Measurements from ENCODE around the gene GDAP2.
"Not testable (repeated sequence)": the region's sequence is repeated elsewhere in the genome, so short reads cannot be mapped to it uniquely, and the experiment has no call there.

Gene GDAP2, protein sequence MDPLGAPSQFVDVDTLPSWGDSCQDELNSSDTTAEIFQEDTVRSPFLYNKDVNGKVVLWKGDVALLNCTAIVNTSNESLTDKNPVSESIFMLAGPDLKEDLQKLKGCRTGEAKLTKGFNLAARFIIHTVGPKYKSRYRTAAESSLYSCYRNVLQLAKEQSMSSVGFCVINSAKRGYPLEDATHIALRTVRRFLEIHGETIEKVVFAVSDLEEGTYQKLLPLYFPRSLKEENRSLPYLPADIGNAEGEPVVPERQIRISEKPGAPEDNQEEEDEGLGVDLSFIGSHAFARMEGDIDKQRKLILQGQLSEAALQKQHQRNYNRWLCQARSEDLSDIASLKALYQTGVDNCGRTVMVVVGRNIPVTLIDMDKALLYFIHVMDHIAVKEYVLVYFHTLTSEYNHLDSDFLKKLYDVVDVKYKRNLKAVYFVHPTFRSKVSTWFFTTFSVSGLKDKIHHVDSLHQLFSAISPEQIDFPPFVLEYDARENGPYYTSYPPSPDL

DNA sequence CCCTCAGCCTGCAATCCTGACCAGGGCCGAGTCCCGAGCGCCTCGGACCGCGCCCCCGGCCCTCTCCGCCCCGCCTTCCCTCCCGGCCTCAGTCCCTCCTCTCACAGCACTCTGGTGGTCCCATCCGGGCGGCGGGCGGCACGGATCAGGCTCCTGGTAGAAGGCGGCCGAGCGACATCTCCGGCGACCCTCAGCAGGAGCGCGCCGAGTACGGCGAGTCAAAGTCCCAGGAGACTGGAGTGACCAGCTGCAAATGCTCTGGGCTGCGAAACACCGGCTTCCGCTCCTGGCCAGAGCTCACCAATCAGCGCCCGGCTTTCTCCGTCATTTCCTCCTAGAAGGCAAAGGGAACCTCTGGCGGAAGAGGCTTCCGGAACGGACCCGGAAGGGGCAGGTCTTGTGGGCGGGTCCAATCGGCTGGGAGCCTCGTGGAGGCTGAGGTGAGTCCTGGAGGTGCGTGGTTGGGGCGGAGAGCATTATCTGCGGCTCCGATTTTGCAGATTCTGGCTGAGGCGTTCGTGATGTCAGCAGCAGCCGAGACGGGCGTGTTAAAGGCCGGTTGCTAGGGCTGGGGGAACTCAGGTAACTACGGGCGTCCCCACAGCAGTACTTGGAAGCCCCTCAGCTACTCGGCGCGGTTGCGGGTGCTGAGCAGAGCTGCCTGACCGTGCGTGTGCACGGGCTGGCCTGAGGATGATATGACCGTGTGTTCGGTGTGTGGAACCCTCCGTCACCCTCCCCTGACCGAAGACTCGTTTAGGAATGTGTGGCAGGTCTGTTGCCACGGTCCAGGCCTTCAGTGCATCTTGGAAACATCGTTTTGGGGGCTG is at the start of gene GDAP2, which contains the start of gene WDR3:
Gene GDAP2 (minus strand): TSS at position 279 of the 830 bp plus-strand sequence. CDS start 9,264 bp downstream, outside the sequence.
Gene WDR3 (plus strand): TSS at position 397 of the 830 bp plus-strand sequence. CDS start 3,581 bp downstream, outside the sequence.
- peak; percentile 87 to 92 for DNase-seq (ENCODE audit: low read depth in 1 of 2, low spot score in 1 of 2)

DNA sequence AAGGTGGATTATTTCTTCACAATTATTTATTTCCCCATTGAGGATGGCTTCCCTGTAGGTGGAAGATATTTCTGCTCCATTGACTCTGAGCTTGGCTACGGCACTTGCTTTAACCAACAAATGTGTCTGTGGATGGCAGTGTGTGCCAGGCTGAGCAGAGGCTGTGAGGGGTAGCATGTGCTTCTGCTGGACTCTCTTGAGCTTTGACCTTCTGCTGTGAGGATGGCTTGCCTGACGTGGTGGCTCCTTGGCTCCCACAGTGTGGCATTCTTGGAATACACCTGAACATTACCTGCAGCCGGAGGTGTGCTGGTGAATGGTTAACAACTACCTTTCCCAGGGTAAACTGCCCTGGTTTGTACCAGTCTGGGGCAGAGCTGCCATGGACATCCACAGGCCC is 47.0 kb upstream of the GDAP2 start:
- DNase-seq (ENCODE audit: low read depth in 1 of 2, low spot score in 1 of 2): no peak

DNA sequence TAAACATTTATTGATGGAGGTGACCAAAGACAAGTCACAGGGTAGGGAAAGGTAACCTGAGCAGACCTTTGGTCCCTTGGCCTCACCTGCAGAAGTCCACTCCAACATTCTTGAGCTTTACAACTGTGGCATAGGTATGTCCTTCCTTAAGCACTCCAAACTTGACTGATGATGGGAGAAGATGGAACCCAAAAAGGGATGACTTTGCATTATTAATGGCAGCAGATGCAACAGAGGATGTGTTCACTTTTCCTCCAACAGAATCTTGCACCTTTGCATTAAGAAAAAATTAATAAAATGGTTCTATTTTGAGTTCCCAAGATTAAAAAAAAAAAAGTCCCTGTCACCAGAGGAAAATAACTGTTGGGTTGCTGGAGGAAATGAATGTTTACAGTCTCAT is 42.4 kb upstream of the GDAP2 start:
- no peak for DNase-seq (ENCODE audit: low read depth in 1 of 2, low spot score in 1 of 2)

DNA sequence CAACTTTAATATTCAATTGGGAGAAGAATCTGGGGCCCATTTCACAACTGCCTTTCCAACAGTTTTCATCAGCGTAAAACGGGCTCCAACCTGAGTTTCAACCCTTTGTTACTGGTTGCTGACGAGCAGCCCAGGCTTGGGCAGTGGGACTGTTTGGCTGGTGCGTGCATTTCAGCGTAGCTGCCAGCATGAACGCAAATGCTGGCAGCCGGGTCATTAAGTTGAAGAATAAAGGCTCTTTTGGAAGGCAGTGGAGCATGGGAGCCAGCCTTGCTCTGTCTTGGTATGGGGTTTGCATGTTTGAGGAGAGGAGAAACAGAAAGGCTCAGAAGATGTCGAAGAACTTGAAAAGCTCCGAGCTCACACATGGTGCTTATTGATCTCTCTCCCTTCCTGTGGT is 40.8 kb upstream of the GDAP2 start:
- no peak for DNase-seq (ENCODE audit: low read depth in 1 of 2, low spot score in 1 of 2)

DNA sequence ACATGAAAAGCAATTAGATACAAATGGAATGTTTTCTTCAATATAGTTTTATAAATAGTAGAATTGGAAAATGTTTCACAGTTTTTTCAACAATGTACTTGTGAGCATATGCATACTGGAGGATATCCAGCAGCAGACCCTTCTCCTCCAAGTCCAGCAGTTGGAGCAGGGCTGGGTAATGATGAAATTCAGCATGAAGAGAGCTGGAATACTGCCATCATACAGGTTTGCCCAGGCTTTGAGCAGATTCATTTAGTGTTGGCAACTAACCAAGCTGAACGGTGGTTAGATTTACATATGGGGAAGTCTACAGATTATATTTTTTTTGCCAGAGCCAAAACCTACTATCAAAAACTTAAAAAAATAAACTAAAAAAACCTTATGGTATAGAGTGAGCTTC is 38.5 kb upstream of the GDAP2 start:
- no peak for DNase-seq (ENCODE audit: low read depth in 1 of 2, low spot score in 1 of 2)

DNA sequence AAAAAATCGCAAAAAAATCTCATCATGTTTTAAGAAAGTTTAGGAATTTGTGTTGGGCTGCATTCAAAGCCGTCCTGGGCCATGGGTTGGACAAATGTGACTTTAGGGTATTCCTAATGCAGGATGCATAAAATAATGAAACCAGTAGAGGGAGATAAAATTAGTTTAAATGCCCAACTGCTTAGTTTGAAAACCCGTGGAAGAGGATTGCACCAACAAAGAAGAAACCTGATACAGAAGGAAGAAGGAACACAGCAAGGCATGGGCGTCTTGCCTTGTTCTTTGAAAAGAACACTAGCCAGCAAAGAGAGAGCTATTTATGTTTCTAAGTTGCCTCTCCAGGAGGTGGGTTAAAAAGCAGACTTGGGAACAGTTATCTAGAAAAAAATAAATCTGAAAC is 38.1 kb upstream of the GDAP2 start:
- no peak for DNase-seq (ENCODE audit: low read depth in 1 of 2, low spot score in 1 of 2)

DNA sequence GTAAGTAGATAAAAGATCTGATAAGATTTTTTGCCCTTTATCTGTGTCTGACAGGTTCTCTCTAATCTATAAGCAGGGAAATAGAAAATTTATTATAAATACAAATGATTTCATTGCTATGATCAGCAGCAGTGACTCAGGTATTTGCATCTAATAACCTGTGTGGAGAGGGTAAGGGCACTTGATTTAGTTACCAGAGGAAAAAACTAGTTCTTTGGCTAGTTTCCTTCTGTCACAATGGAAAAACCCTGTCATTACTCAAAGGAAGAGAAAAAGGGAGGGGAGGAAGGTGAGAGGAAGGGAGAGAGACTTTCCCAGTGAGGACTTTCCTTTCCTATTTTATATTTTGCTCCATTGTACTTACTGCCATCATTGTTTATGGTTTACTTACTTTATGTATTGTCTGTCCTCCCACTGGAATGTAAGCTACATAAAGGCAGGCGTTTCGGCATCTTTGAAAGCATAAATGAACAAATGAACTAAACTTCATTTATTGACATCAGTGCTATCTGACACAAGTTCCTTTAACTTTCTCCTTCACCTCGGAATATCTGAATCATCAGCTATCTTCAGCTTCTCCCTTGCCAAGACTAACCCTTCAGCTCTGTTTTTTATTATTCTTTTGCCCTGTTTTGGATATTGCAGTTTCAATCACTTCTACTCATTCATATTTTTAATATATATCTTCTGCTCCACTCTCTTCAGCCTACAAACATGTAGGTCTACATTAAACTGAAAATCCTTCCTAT is 35.0 kb upstream of the GDAP2 start:
- no peak for DNase-seq (ENCODE audit: low read depth in 1 of 2, low spot score in 1 of 2)

DNA sequence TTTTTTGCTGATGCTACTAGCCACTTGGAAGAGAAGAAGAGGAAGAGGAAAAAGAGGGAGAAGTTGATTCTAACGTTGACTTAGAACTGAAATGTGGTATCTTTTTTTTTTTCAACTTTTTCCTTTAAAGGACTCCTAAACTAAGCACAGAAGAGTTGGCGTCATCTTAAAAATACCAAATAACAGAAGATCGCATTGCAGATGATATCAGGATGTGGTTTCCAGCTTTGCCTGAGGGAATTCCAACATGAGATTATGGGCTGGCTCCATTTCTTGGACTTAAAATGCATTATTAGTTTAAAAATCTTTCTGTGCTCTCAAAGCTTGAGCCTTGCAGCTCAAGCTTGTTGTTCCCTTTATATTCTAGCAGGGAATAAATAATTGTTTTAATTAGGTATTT is 29.9 kb upstream of the GDAP2 start:
- DNase-seq (ENCODE audit: low read depth in 1 of 2, low spot score in 1 of 2): no peak

DNA sequence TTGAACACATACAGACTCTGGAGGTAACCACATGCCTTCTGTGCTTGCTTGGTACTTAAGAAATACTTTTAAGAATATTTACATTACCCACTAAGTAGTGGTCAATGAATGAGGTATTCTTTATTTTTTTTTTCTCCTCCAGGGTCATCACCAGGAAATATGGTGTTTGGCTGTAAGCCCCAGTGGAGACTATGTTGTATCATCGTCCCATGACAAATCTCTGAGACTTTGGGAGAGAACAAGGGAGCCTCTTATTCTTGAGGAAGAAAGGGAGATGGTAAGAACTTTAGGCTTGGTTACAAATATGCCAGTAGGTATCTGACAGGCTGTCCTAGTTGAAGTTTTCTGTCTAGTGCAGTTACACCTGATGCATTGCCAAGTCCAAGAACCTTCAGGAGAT is 23.0 kb upstream of the GDAP2 start:
- no peak for DNase-seq (ENCODE audit: low read depth in 1 of 2, low spot score in 1 of 2)

DNA sequence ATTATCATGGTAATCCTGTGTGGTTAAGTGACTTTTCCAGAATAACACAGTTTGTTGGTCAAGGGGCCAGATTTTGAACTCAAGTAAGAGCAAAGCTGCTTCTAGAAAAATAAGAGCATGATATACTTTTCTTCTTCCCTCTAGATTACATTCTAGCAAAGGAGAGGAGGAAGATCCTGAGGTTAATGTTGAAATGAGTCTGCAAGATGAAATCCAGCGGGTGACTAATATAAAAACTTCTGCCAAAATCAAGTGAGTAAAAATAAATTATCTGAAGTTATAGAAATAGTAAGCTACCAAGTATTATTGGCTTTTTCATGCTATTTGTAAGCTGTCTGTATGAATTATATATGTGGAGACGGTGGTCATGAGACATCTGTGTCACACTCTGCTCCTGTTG is 12.9 kb upstream of the GDAP2 start:
- DNase-seq (ENCODE audit: low read depth in 1 of 2, low spot score in 1 of 2): no peak

DNA sequence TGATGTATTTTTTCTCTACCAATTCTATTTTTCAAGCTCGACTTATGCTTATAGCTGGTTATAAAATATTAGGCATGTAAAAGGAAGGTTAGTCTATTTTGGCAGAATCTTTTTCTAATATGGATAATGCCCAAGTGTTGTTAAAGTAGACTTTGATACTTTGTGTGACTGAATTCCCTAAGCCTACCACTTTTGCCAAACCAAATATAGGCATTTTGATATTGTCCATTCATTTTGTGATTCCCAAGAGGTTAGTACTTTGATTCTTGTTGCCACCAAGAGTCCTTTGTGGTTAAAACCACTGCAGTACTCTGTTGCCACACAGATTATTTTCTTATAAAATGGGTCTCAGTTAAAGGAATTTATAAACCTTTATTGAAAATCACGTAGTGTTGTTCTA is 4.3 kb upstream of the GDAP2 start:
- DNase-seq (ENCODE audit: low read depth in 1 of 2, low spot score in 1 of 2): no peak

DNA sequence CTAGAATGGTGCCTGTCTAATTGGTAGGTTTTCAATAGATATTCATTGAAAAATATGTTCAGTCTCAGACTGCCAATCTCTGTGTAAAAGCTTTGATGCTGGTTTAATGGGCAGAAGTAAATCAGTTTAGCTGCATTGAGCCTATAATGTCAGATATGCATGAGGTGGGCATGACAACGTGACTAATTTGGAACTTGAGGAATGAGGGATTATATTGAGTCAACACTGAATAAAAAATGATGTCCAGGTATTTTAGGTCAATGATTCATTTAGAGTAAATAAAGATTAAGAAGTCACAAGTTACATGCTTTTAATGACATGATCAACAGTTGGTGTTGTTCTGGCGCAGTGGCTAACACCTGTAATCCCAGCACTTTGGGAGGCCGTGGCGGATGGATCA is 3.2 kb upstream of the GDAP2 start:
- no peak for DNase-seq (ENCODE audit: low read depth in 1 of 2, low spot score in 1 of 2)

DNA sequence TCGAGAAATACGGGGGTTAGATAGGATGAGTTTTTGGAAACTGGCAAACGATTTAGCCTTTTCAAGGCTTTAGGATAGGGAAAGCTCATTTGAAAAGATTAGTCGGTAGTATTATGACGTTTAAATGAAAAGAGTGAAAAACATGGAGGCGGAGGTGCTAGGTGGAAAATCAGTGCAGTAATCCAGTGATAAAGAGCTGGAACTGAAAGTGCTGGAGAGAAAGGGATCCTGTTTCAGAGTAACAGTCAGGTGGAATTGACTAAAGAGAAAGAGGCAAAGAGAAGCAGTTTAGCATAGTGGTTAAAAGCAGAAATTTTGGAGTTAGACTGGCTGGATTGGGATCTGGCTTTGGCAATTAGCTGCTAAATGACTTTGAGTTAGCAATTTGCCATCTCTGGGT is 1.1 kb upstream of the GDAP2 start:
- DNase-seq (ENCODE audit: low read depth in 1 of 2, low spot score in 1 of 2): no peak

DNA sequence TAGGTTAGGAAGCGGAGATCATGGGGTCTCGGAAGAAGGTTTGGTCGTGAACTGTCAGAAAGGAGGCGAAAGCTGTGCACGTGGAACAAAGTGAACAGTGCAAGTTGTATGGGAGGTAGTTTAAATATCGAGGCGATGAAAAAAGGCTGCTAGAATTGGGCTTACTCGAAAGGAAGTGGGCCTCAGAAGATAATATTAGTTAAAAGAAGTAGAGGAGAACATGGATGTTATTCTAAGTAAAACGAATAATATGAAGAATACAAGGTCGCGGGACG is 689 bp upstream of the GDAP2 start:
- DNase-seq (ENCODE audit: low read depth in 1 of 2, low spot score in 1 of 2): peak in 1 of 2 donors; percentile 1

DNA sequence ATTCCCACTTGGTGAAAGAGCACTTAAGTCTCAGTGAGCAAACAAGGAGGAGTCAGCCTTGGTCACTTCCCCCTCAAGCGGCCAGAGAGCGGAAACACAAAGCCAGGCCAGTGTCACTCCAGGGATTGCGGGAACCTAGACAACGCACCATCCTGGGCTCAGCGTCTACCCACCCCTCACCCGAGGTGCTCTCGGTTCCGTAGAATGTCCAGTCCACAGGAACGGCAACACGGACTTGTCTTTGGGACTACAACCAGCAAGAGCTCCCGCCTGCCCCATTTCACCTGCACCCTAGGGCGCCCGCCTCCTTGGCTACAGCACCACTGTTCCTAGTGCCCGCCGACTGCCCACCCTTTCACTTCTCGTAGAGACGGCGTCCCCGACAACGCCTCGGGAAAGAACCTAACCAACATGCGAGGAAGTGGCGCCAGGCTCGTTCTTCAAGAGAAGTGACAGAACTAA is 509 bp downstream of the GDAP2 start:
- DNase-seq (ENCODE audit: low read depth in 1 of 2, low spot score in 1 of 2): peak; percentile 5 to 14

DNA sequence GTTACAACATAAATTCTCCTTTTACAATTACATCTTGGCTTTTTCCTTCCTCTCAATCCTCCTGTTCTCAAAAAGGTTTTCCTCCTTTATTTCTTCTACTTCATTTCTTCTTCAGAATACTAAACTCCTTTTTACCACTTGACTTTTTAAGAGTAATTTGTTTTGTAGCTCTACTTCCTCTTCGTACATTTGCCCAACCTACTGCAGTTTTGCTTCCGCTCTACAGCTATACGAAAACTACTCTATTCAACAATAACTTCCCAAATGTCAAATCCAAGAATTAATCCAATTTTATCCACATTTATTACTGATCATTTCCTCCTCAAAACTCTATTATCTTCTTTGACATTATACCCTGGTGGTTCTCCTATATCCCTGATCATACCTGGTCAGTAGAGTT is 3.4 kb downstream of the GDAP2 start:
- no peak for DNase-seq (ENCODE audit: low read depth in 1 of 2, low spot score in 1 of 2)

DNA sequence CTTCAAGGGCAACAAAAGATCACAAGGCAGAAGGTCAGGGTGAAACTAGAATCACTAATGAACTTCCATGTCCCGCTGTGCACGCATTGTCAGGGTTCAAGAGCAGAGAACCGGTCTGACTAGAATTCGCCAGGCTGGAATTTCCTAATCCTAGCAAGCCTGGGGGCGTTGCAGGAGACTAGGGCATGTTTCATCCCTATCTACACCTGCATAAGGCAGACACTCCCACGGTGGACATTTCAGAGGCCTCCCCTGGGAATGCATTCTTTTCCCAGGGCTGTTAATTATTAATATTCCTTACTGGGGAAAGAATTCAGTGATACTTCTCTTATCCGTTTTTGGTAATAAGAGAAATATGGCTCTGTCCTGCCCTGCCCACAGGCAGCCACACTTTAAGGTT is 6.7 kb downstream of the GDAP2 start:
- DNase-seq (ENCODE audit: low read depth in 1 of 2, low spot score in 1 of 2): not testable (repeated sequence)

DNA sequence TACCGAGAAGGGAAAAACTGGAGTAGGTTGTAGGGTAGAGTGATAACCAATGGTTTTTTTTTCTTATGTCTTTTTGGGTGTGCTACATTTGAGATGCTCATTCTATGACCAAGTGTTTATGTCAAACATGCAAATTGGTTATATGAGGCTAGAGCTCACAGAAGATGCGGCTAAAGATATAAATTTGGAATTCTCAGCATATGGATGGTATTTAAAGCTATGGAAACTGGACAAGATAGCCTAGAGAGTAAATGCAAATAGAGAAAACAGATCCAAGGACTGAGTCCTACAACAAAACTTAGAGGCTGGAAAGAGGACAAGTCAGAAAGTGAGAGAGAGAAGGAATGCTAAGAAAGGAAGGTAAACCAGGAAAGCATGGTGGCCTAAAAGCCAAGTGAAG is 7.4 kb downstream of the GDAP2 start:
- DNase-seq (ENCODE audit: low read depth in 1 of 2, low spot score in 1 of 2): no peak

DNA sequence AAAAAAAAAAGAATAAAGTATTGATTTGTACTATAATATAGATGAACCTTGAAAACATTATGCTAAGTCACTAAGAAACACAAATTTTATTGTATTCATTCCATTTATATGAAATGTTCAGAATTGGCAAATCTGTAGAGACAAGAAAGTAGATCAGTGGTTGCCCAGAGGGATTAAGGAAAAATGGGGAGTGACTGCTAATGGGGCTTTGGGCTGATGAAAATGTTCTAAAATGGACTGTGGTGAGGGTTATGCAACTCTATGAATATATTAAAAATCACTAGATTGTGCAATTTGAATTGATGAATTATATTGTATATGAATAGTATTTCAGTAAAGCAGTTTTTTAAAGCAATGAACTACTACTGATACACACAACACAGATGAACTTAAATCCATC is 10.0 kb downstream of the GDAP2 start:
- no peak for DNase-seq (ENCODE audit: low read depth in 1 of 2, low spot score in 1 of 2)

DNA sequence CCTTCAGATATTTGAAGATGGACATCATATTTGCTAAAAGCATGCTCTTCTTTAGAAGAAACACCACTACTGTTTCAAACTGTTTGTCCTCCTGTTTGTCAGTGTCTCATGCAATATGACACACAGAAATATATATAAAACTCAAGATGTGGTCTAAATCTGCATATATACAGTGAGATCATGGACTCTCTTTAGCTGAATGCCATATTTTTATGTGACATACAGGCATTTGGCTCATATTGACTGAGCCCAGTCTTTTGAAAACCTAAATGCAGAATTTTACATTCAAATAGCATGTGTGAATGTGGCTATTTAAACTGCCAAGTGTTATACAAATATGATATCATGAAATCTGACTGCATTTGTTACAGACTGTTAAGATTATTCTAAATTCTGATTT is 18.4 kb downstream of the GDAP2 start:
- DNase-seq (ENCODE audit: low read depth in 1 of 2, low spot score in 1 of 2): no peak

DNA sequence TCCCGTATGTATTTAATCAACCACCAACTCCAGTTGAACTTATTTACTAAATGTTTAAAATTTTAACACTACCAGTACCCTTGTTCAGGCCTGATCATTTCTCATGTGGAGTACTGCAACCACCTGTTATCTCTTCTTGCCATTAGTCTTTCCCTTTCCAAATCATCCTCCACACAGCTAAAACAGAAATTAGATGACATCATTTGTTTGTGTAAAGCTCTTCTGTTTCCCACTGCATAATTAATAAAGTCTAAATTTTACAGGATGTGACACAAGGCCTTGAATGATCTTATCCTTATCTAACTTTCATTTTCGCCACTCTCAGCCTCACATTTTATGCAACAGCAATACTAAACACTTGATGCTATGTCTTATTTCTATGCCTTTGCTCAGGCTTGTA is 24.4 kb downstream of the GDAP2 start:
- DNase-seq (ENCODE audit: low read depth in 1 of 2, low spot score in 1 of 2): no peak

DNA sequence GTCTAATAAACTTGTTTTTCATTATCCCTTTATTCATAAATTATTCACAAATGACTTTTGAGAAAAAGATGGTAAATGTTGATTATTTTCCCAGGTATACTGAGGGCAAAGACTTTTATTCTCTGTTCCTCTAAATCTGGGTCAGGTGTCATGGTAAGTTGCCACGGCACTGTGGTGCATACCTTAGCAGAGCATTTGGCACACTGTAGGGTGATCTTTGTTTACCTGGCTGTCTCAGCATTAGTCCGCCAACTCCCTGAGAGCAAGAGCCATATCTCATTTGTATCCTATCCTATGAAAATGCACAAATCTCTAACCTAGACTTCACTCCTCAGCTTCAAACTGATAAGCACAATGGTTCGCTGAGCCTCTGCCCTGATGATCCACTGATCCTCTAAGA is 24.9 kb downstream of the GDAP2 start:
- DNase-seq (ENCODE audit: low read depth in 1 of 2, low spot score in 1 of 2): no peak
